K562 (cell line): ENCODE measurements around the gene DBNL. TPM values are rescaled to one million over a fixed set of nuclear protein-coding genes. Genes with fewer than 3 reads are reported as not detected.
"Not testable (repeated sequence)": the region's sequence is repeated elsewhere in the genome, so short reads cannot be mapped to it uniquely, and the experiment has no call there.

Experiments
- ATAC-seq: fragments of 200-7000 bp; cut with Tn5 transposase; 3 replicates; pipeline ENCODE4 v1.9.1; 2020; ENCODE audit warnings: moderate library complexity
- BruUV-seq: library from RNA; stranded (reverse); fragments of 400-500 nt; replicated peaks from 2 replicates; lab custom pipeline; 2021; lab: Mats Ljungman, UMichigan
- CTCF ChIA-PET: fragments of 300-600 bp; formaldehyde crosslinking; extraction: SDS; loops from one replicate; lab custom pipeline; 2021; ENCODE audit warnings: low intra/inter-chr PET ratio; lab: Yijun Ruan, JAX
- POLR2A ChIA-PET: fragments of 300-600, 350-650 bp; sonication (Branson Sonifier 250); formaldehyde crosslinking; extraction: SDS; loops from one replicate; lab custom pipeline; 2021; ENCODE audit warnings: antibody characterized with exemption, inconsistent platforms; lab: Yijun Ruan, JAX
- DNase-seq, 4 experiments: peaks; one replicate each; pipeline versions ENCODE4 v3.0.0 to v3.0.0-alpha.2; 2011 to 2018; ENCODE audit warnings: low spot score in 3 of 4, mixed read lengths in 3 of 4; ENCODE audit errors: extremely low read depth in 1 of 4
- FAIRE-seq: peaks from 2 replicates; lab custom pipeline; 2011; peaks lifted over from hg19 to GRCh38; lab: Jason Lieb, UNC
- H2AFZ ChIP-seq: 2 replicates; pipeline ENCODE4 v1.6.0; 2011; ENCODE audit warnings: low read depth, low read length, control low read depth, inconsistent platforms
- H3K27ac ChIP-seq: fragments of 200-600 bp; 3 replicates; pipeline ENCODE4 v1.8.0; 2011; ENCODE audit warnings: low read depth, mild to moderate bottlenecking, control low read depth, inconsistent platforms, low read length, moderate library complexity, mixed read lengths; ENCODE audit errors: extremely low read depth
- H3K27me3 ChIP-seq, 2 experiments: fragments of 300-600 bp in 1 of 2; 2 replicates in 1 of 2; 3 replicates in 1 of 2; pipeline versions ENCODE4 v1.6.0 to v1.8.0; 2011; ENCODE audit warnings: inconsistent platforms in 2 of 2, low read length in 2 of 2, mild to moderate bottlenecking in 1 of 2, mixed read lengths in 1 of 2, moderate library complexity in 1 of 2; ENCODE audit not compliant: control insufficient read depth in 2 of 2, insufficient read depth in 2 of 2
- H3K36me3 ChIP-seq: fragments of 300-600 bp; 3 replicates; pipeline ENCODE4 v1.8.0; 2011; ENCODE audit warnings: mild to moderate bottlenecking, low read length, inconsistent platforms; ENCODE audit not compliant: control insufficient read depth, insufficient read depth
- H3K4me1 ChIP-seq, 2 experiments: fragments of 200-600 bp in 1 of 2; replicated peaks in 1 of 2; 2 replicates in 1 of 2; 3 replicates in 1 of 2; pipeline versions ENCODE4 v1.5.1 to v1.8.0; 2011; ENCODE audit warnings: inconsistent platforms in 2 of 2, low read length in 2 of 2, mild to moderate bottlenecking in 1 of 2, mixed read lengths in 1 of 2, moderate library complexity in 1 of 2; ENCODE audit not compliant: control insufficient read depth in 2 of 2, insufficient read depth in 2 of 2
- H3K4me2 ChIP-seq: 2 replicates; pipeline ENCODE4 v1.6.1; 2011; ENCODE audit warnings: low read length, control low read depth, inconsistent platforms, mixed read lengths; ENCODE audit not compliant: insufficient read depth
- H3K4me3 ChIP-seq: fragments of 200-600 bp; sonication (generic), shearing (Covaris generic); 2 replicates; pipeline ENCODE4 v1.5.1; 2016; ENCODE audit warnings: control low read depth, inconsistent platforms
- H3K79me2 ChIP-seq: fragments of 200-600 bp; 3 replicates; pipeline ENCODE4 v1.8.0; 2011; ENCODE audit warnings: low read length, inconsistent platforms; ENCODE audit not compliant: control insufficient read depth, insufficient read depth
- H3K9ac ChIP-seq, 2 experiments: 2 replicates each; pipeline versions ENCODE4 v1.6.0 to v1.6.1; 2011; ENCODE audit warnings: low read depth in 2 of 2, low read length in 2 of 2, control low read depth in 1 of 2, inconsistent platforms in 1 of 2, mild to moderate bottlenecking in 1 of 2, mixed read lengths in 1 of 2; ENCODE audit not compliant: insufficient read depth in 1 of 2
- H3K9me1 ChIP-seq: one replicate; pipeline ENCODE4 v1.6.0; 2011; ENCODE audit warnings: inconsistent platforms, mild to moderate bottlenecking, low read length, moderate library complexity; ENCODE audit not compliant: control insufficient read depth, insufficient read depth
- H3K9me3 ChIP-seq: replicated peaks from 2 replicates; pipeline ENCODE4 v1.5.1; 2011; ENCODE audit warnings: low read depth, low read length, inconsistent platforms; ENCODE audit not compliant: control insufficient read depth, insufficient read depth
- H4K20me1 ChIP-seq: replicated peaks from 2 replicates; pipeline ENCODE4 v1.6.1; 2011; ENCODE audit warnings: low read length, inconsistent platforms, mixed read lengths; ENCODE audit not compliant: control insufficient read depth, insufficient read depth
- EGR1 ChIP-seq: fragments of 450-650 bp; conservative IDR thresholded peaks from 2 replicates; pipeline ENCODE4 v1.6.1; 2017; ENCODE audit warnings: mild to moderate bottlenecking
- FOXA3 ChIP-seq, 2 experiments: fragments of 450-650 bp in 1 of 2; sonication (generic) in 1 of 2; formaldehyde crosslinking; IDR thresholded peaks in 1 of 2; conservative IDR thresholded peaks in 1 of 2; 2 replicates each; pipeline versions ENCODE4 v1.4.0 to v1.8.0; 2020 to 2022; ENCODE audit warnings: mild to moderate bottlenecking in 2 of 2, missing genetic modification reagents in 1 of 2
- HDAC1 ChIP-seq, 2 experiments: fragments of 450-650 bp; IDR thresholded peaks; 2 replicates each; pipeline ENCODE4 v1.6.1; 2016 to 2017; ENCODE audit warnings: inconsistent platforms in 1 of 2, mild to moderate bottlenecking in 1 of 2, moderate library complexity in 1 of 2
- MXI1 ChIP-seq: IDR thresholded peaks from 2 replicates; pipeline ENCODE4 v1.6.1; 2011; ENCODE audit warnings: low read depth, mild to moderate bottlenecking, improper control_type of control experiment, low read length
- OTX1 ChIP-seq: fragments of 450-650 bp; formaldehyde crosslinking; IDR thresholded peaks from 2 replicates; pipeline ENCODE4 v1.4.0; 2022; ENCODE audit warnings: mild to moderate bottlenecking
- SIN3A ChIP-seq, 2 experiments: fragments of 150-350 bp in 1 of 2; IDR thresholded peaks; 2 replicates each; pipeline ENCODE4 v1.6.1; 2011 to 2016; ENCODE audit warnings: borderline replicate concordance in 2 of 2, low read depth in 2 of 2, low read length in 2 of 2, mild to moderate bottlenecking in 2 of 2, moderate library complexity in 2 of 2; ENCODE audit not compliant: control insufficient read depth in 1 of 2
- SP1 ChIP-seq: sonication (generic); formaldehyde crosslinking; IDR thresholded peaks from 2 replicates; pipeline ENCODE4 v1.8.1; 2022; ENCODE audit warnings: mild to moderate bottlenecking, missing genetic modification reagents
- TAF9B ChIP-seq: fragments of 450-650 bp; IDR thresholded peaks from 2 replicates; pipeline ENCODE4 v1.6.1; 2018; ENCODE audit warnings: mild to moderate bottlenecking; ENCODE audit not compliant: partially characterized antibody
- THRB ChIP-seq: fragments of 450-650 bp; formaldehyde crosslinking; conservative IDR thresholded peaks from 2 replicates; pipeline ENCODE4 v1.4.0; 2022; ENCODE audit warnings: mild to moderate bottlenecking, missing genetic modification characterization
- ZNF318 ChIP-seq, 2 experiments: fragments of 450-650 bp; IDR thresholded peaks; 2 replicates each; pipeline ENCODE4 v1.6.1; 2016; ENCODE audit warnings: mild to moderate bottlenecking in 2 of 2, borderline replicate concordance in 1 of 2, low read depth in 1 of 2, moderate library complexity in 1 of 2
- WGBS: fragments of 100-300 bp; shearing (Covaris generic); methylation state at CpG from one replicate; pipeline ENCODE4 v1.1.6; 2016; ENCODE audit warnings: low coverage, mixed read lengths; ENCODE audit not compliant: insufficient coverage; ENCODE audit errors: missing lambda C conversion rate; 5-methylcytosine and 5-hydroxymethylcytosine counted together
- in situ Hi-C: fragments of 300-500 bp; cut with MboI; formaldehyde crosslinking; loops from 4 replicates; pipeline ENCODE4 v1.15.0; 2018; ENCODE audit warnings: inconsistent platforms, mixed read lengths
- intact Hi-C: fragments of 100-400 bp; cut with micrococcal nuclease; formaldehyde crosslinking; loops from 2 replicates; pipeline ENCODE4 v1.14.2; 2022
- polyA plus RNA-seq, 8 experiments: library from polyadenylated mRNA; depleted of rRNA in 4 of 8; stranded (reverse) in 5 of 8; unstranded in 3 of 8; fragments of >200 nt; fragmentation: Nextera tagmentation in 2 of 8; fragmentation: Illumina TruSeq in 1 of 8; extraction: Ambion mirVana in 2 of 8; extraction: Trizol in 1 of 8; gene quantifications; 2 replicates each; pipeline versions ENCODE4 v1.2.1 to v1.2.3, GENCODE V29; 2011 to 2014; ENCODE audit warnings: inconsistent platforms in 1 of 8, missing spikeins in 1 of 8
- total RNA-seq, 7 experiments: library from RNA; depleted of rRNA in 6 of 7; stranded (reverse); fragments of >200 nt in 6 of 7; fragmentation: Illumina TruSeq in 2 of 7; extraction: Trizol in 2 of 7; gene quantifications; 2 replicates each; pipeline versions ENCODE4 v1.2.1 to v1.2.3, GENCODE V29; 2011 to 2021; ENCODE audit warnings: low replicate concordance in 1 of 7

The DBNL gene
- total and polyA plus RNA-seq, 9 of the 15 experiments (the other 6 are each of a cell fraction or from before 2014, with no cell fraction given): 1.9 to 65.1 (median 38.9) TPM

GRCh38 chr7:44038961-44039558 lies 5.4 kb upstream of the DBNL start:
- H3K79me2 ChIP-seq, BruUV-seq, FAIRE-seq, H3K27me3 ChIP-seq, H3K36me3 ChIP-seq, H3K9me1 ChIP-seq, in situ Hi-C loops, intact Hi-C loops, H3K9me3 ChIP-seq, H3K27ac ChIP-seq, H4K20me1 ChIP-seq, CTCF ChIA-PET: not testable (repeated sequence)
- peak; percentile 50 to 88 (median 64) for DNase-seq
- H3K9ac ChIP-seq: peak overlapping the region in 1 of 2 experiments; percentile 14; a peak in 1 of 4 replicates
- H2AFZ ChIP-seq: peak overlapping the region; percentile 75; the same call in 1 of the 2 replicates
- H3K4me1 ChIP-seq: peaks cover 5 to 32% of the 10 kb centered on the region in 2 experiments; a peak in 4 of 5 replicates
- under 1% methylated on average over 11 of the region's 26 CpGs for WGBS
- H3K4me3 ChIP-seq: peak overlapping the region; percentile 29
- POLR2A ChIA-PET: interaction anchor here (0.6 kb wide), 1 partner anchor 12 kb away, joined by 3 read pairs; no protein-coding TSS in a partner anchor
- peak; percentile 89 for ATAC-seq
- H3K4me2 ChIP-seq: peak overlapping the region; percentile 76
- TF ChIP-seq OTX1 (CRISPR knock-in tag) (peak; percentile 79), MXI1 (peak; percentile 24; the same call in 1 of the 2 replicates), HDAC1 (IDR thresholded peaks at IDR 0.05) (peak in 1 of 2 experiments; percentile 99; a peak in 2 of 4 replicates), THRB (CRISPR knock-in tag) (0 out of 2 replicates have a peak, but pooled peaks have one; percentile 39), SIN3A (IDR thresholded peaks at IDR 0.05; ENCODE audit: borderline replicate concordance in 2 of 2, control insufficient read depth in 1 of 2, low read depth in 2 of 2, low read length in 2 of 2) (peak; percentile 28 to 85; a peak in 2 of 4 replicates), EGR1 (peak; percentile 36; the same call in 1 of the 2 replicates), SP1 (CRISPR knock-in tag) (peak; percentile 43; the same call in 1 of the 2 replicates), TAF9B (peak; percentile 78), ZNF318 (IDR thresholded peaks at IDR 0.05; ENCODE audit: borderline replicate concordance in 1 of 2, low read depth in 1 of 2) (peak in 1 of 2 experiments; percentile 75; a peak in 2 of 4 replicates), FOXA3 (CRISPR knock-in tag; conservative IDR thresholded peaks at IDR 0.05 in 1 of 2, IDR thresholded peaks at IDR 0.05 in 1 of 2) (peak; percentile 78 to 90)
